GM19238 (cell line): ENCODE measurements around the gene PLCB4.

ENCODE experiments used
- DNase-seq: peaks from one replicate; pipeline ENCODE4 v3.0.0; 2011; ENCODE audit warnings: low spot score; ENCODE audit not compliant: insufficient read length

The PLCB4 gene

GRCh38 chr20:9166153-9166780, 97.4 kb downstream of the PLCB4 start:
- DNase-seq: no peak

- no peak for DNase-seq
These were observed 100.5 kb downstream of the PLCB4 start for GRCh38 chr20:9169409-9169808.

GRCh38 chr20:9172851-9173250, 104.0 kb downstream of the PLCB4 start:
- no peak for DNase-seq

GRCh38 chr20:9177278-9177677, 108.4 kb downstream of the PLCB4 start:
- no peak for DNase-seq

GRCh38 chr20:9179193-9179802, 110.4 kb downstream of the PLCB4 start:
- DNase-seq: no peak

GRCh38 chr20:9179867-9180266, 111.0 kb downstream of the PLCB4 start:
- no peak for DNase-seq

- DNase-seq: no peak
These were observed 111.8 kb downstream of the PLCB4 start for GRCh38 chr20:9180481-9181257.

GRCh38 chr20:9185511-9185910, 116.6 kb downstream of the PLCB4 start:
- no peak for DNase-seq

GRCh38 chr20:9186396-9186795, 117.5 kb downstream of the PLCB4 start:
- no peak for DNase-seq

GRCh38 chr20:9195031-9195430, 126.1 kb downstream of the PLCB4 start:
- DNase-seq: no peak

- DNase-seq: no peak
These were observed 127.2 kb downstream of the PLCB4 start for GRCh38 chr20:9196110-9196509.

GRCh38 chr20:9198460-9198859, 129.6 kb downstream of the PLCB4 start:
- no peak for DNase-seq

GRCh38 chr20:9200196-9200595, 131.3 kb downstream of the PLCB4 start:
- no peak for DNase-seq

GRCh38 chr20:9200620-9201019, 131.7 kb downstream of the PLCB4 start:
- no peak for DNase-seq

GRCh38 chr20:9202420-9203080, 133.7 kb downstream of the PLCB4 start:
- DNase-seq: no peak

- DNase-seq: no peak
These were observed 134.2 kb downstream of the PLCB4 start for GRCh38 chr20:9203081-9203447.

GRCh38 chr20:9204979-9205378, 136.1 kb downstream of the PLCB4 start:
- DNase-seq: no peak

GRCh38 chr20:9206486-9206885, 137.6 kb downstream of the PLCB4 start:
- DNase-seq: no peak

- no peak for DNase-seq
These were observed 138.4 kb downstream of the PLCB4 start for GRCh38 chr20:9207253-9207652.

GRCh38 chr20:9210356-9210755, 141.5 kb downstream of the PLCB4 start:
- no peak for DNase-seq

- no peak for DNase-seq
These were observed 142.3 kb downstream of the PLCB4 start for GRCh38 chr20:9211016-9211760.
